K562 (cell line): ENCODE data around the gene DNMT3A. TPM values are rescaled to one million over a fixed set of nuclear protein-coding genes. Genes with fewer than 3 reads are reported as not detected.

Experiments used
- ATAC-seq: fragments of 200-7000 bp; cut with Tn5 transposase; 3 replicates; pipeline ENCODE4 v1.9.1; 2020; ENCODE audit warnings: moderate library complexity
- BruUV-seq: library from RNA; stranded (reverse); fragments of 400-500 nt; replicated peaks from 2 replicates; lab custom pipeline; 2021; lab: Mats Ljungman, UMichigan
- CTCF ChIA-PET: fragments of 300-600 bp; formaldehyde crosslinking; extraction: SDS; loops from one replicate; lab custom pipeline; 2021; ENCODE audit warnings: low intra/inter-chr PET ratio; lab: Yijun Ruan, JAX
- POLR2A ChIA-PET: fragments of 300-600, 350-650 bp; sonication (Branson Sonifier 250); formaldehyde crosslinking; extraction: SDS; loops from one replicate; lab custom pipeline; 2021; ENCODE audit warnings: antibody characterized with exemption, inconsistent platforms; lab: Yijun Ruan, JAX
- DNase-seq, 4 experiments: peaks; one replicate each; pipeline versions ENCODE4 v3.0.0 to v3.0.0-alpha.2; 2011 to 2018; ENCODE audit warnings: low spot score in 3 of 4, mixed read lengths in 3 of 4; ENCODE audit errors: extremely low read depth in 1 of 4
- FAIRE-seq: peaks from 2 replicates; lab custom pipeline; 2011; peaks lifted over from hg19 to GRCh38; lab: Jason Lieb, UNC
- H2AFZ ChIP-seq: 2 replicates; pipeline ENCODE4 v1.6.0; 2011; ENCODE audit warnings: low read depth, low read length, control low read depth, inconsistent platforms
- H3K27ac ChIP-seq: fragments of 200-600 bp; 3 replicates; pipeline ENCODE4 v1.8.0; 2011; ENCODE audit warnings: low read depth, mild to moderate bottlenecking, control low read depth, inconsistent platforms, low read length, moderate library complexity, mixed read lengths; ENCODE audit errors: extremely low read depth
- H3K27me3 ChIP-seq, 2 experiments: fragments of 300-600 bp in 1 of 2; 2 replicates in 1 of 2; 3 replicates in 1 of 2; pipeline versions ENCODE4 v1.6.0 to v1.8.0; 2011; ENCODE audit warnings: inconsistent platforms in 2 of 2, low read length in 2 of 2, mild to moderate bottlenecking in 1 of 2, mixed read lengths in 1 of 2, moderate library complexity in 1 of 2; ENCODE audit not compliant: control insufficient read depth in 2 of 2, insufficient read depth in 2 of 2
- H3K36me3 ChIP-seq: fragments of 300-600 bp; 3 replicates; pipeline ENCODE4 v1.8.0; 2011; ENCODE audit warnings: mild to moderate bottlenecking, low read length, inconsistent platforms; ENCODE audit not compliant: control insufficient read depth, insufficient read depth
- H3K4me1 ChIP-seq, 2 experiments: fragments of 200-600 bp in 1 of 2; replicated peaks in 1 of 2; 2 replicates in 1 of 2; 3 replicates in 1 of 2; pipeline versions ENCODE4 v1.5.1 to v1.8.0; 2011; ENCODE audit warnings: inconsistent platforms in 2 of 2, low read length in 2 of 2, mild to moderate bottlenecking in 1 of 2, mixed read lengths in 1 of 2, moderate library complexity in 1 of 2; ENCODE audit not compliant: control insufficient read depth in 2 of 2, insufficient read depth in 2 of 2
- H3K4me2 ChIP-seq: 2 replicates; pipeline ENCODE4 v1.6.1; 2011; ENCODE audit warnings: low read length, control low read depth, inconsistent platforms, mixed read lengths; ENCODE audit not compliant: insufficient read depth
- H3K4me3 ChIP-seq: fragments of 200-600 bp; sonication (generic), shearing (Covaris generic); 2 replicates; pipeline ENCODE4 v1.5.1; 2016; ENCODE audit warnings: control low read depth, inconsistent platforms
- H3K79me2 ChIP-seq: fragments of 200-600 bp; 3 replicates; pipeline ENCODE4 v1.8.0; 2011; ENCODE audit warnings: low read length, inconsistent platforms; ENCODE audit not compliant: control insufficient read depth, insufficient read depth
- H3K9ac ChIP-seq, 2 experiments: 2 replicates each; pipeline versions ENCODE4 v1.6.0 to v1.6.1; 2011; ENCODE audit warnings: low read depth in 2 of 2, low read length in 2 of 2, control low read depth in 1 of 2, inconsistent platforms in 1 of 2, mild to moderate bottlenecking in 1 of 2, mixed read lengths in 1 of 2; ENCODE audit not compliant: insufficient read depth in 1 of 2
- H3K9me1 ChIP-seq: one replicate; pipeline ENCODE4 v1.6.0; 2011; ENCODE audit warnings: inconsistent platforms, mild to moderate bottlenecking, low read length, moderate library complexity; ENCODE audit not compliant: control insufficient read depth, insufficient read depth
- H3K9me3 ChIP-seq: replicated peaks from 2 replicates; pipeline ENCODE4 v1.5.1; 2011; ENCODE audit warnings: low read depth, low read length, inconsistent platforms; ENCODE audit not compliant: control insufficient read depth, insufficient read depth
- H4K20me1 ChIP-seq: replicated peaks from 2 replicates; pipeline ENCODE4 v1.6.1; 2011; ENCODE audit warnings: low read length, inconsistent platforms, mixed read lengths; ENCODE audit not compliant: control insufficient read depth, insufficient read depth
- ARID2 ChIP-seq: fragments of 450-650 bp; IDR thresholded peaks from 2 replicates; pipeline ENCODE4 v1.6.1; 2017; ENCODE audit warnings: antibody characterized with exemption, mild to moderate bottlenecking
- CREB1 ChIP-seq, 2 experiments: sonication (generic) in 1 of 2; formaldehyde crosslinking in 1 of 2; IDR thresholded peaks; 2 replicates each; pipeline versions ENCODE4 v1.6.1 to v1.8.0; 2012 to 2022; ENCODE audit warnings: inconsistent platforms in 1 of 2, mild to moderate bottlenecking in 1 of 2, missing genetic modification reagents in 1 of 2, moderate library complexity in 1 of 2
- EHMT2 ChIP-seq: fragments of 450-650 bp; IDR thresholded peaks from 2 replicates; pipeline ENCODE4 v1.6.1; 2018; ENCODE audit warnings: antibody characterized with exemption
- ETV5 ChIP-seq: sonication (generic); formaldehyde crosslinking; IDR thresholded peaks from 2 replicates; pipeline ENCODE4 v1.4.0; 2020; ENCODE audit warnings: low read depth, mild to moderate bottlenecking, missing genetic modification reagents
- HNRNPK ChIP-seq: fragments of 200-400 bp; formaldehyde crosslinking; IDR thresholded peaks from one replicate; pipeline ENCODE4 v1.6.1; 2018; ENCODE audit warnings: mild to moderate bottlenecking, low read depth, low read length; ENCODE audit not compliant: poor library complexity, severe bottlenecking
- MIER1 ChIP-seq: fragments of 450-650 bp; IDR thresholded peaks from 2 replicates; pipeline ENCODE4 v1.6.1; 2016; ENCODE audit warnings: antibody characterized with exemption, mild to moderate bottlenecking, low read depth
- SMAD3 ChIP-seq: fragments of 450-650 bp; formaldehyde crosslinking; conservative IDR thresholded peaks from 2 replicates; pipeline ENCODE4 v1.4.0; 2020; ENCODE audit warnings: mild to moderate bottlenecking
- ZC3H4 ChIP-seq: sonication (generic); formaldehyde crosslinking; IDR thresholded peaks from 2 replicates; pipeline ENCODE4 v1.9.0; 2021; ENCODE audit warnings: missing genetic modification reagents, borderline replicate concordance
- ZNF239 ChIP-seq: fragments of 250-450 bp; sonication (Bioruptor Pico); IDR thresholded peaks from 2 replicates; pipeline ENCODE4 v1.4.0; 2020; ENCODE audit warnings: mild to moderate bottlenecking
- WGBS: fragments of 100-300 bp; shearing (Covaris generic); methylation state at CpG from one replicate; pipeline ENCODE4 v1.1.6; 2016; ENCODE audit warnings: low coverage, mixed read lengths; ENCODE audit not compliant: insufficient coverage; ENCODE audit errors: missing lambda C conversion rate; 5-methylcytosine and 5-hydroxymethylcytosine counted together
- in situ Hi-C: fragments of 300-500 bp; cut with MboI; formaldehyde crosslinking; loops from 4 replicates; pipeline ENCODE4 v1.15.0; 2018; ENCODE audit warnings: inconsistent platforms, mixed read lengths
- intact Hi-C: fragments of 100-400 bp; cut with micrococcal nuclease; formaldehyde crosslinking; loops from 2 replicates; pipeline ENCODE4 v1.14.2; 2022
- polyA plus RNA-seq, 8 experiments: library from polyadenylated mRNA; depleted of rRNA in 4 of 8; stranded (reverse) in 5 of 8; unstranded in 3 of 8; fragments of >200 nt; fragmentation: Nextera tagmentation in 2 of 8; fragmentation: Illumina TruSeq in 1 of 8; extraction: Ambion mirVana in 2 of 8; extraction: Trizol in 1 of 8; gene quantifications; 2 replicates each; pipeline versions ENCODE4 v1.2.1 to v1.2.3, GENCODE V29; 2011 to 2014; ENCODE audit warnings: inconsistent platforms in 1 of 8, missing spikeins in 1 of 8
- total RNA-seq, 7 experiments: library from RNA; depleted of rRNA in 6 of 7; stranded (reverse); fragments of >200 nt in 6 of 7; fragmentation: Illumina TruSeq in 2 of 7; extraction: Trizol in 2 of 7; gene quantifications; 2 replicates each; pipeline versions ENCODE4 v1.2.1 to v1.2.3, GENCODE V29; 2011 to 2021; ENCODE audit warnings: low replicate concordance in 1 of 7
- TF ChIP-seq, protein P1 (sequence below): fragments of 250-450 bp; sonication (Bioruptor Pico); IDR thresholded peaks from 2 replicates; pipeline ENCODE4 v1.5.0; 2022; ENCODE audit warnings: mild to moderate bottlenecking

The DNMT3A gene
- total and polyA plus RNA-seq, 9 of the 15 experiments (the other 6 are each of a cell fraction or from before 2014, with no cell fraction given): 3.0 to 16.0 (median 6.1) TPM

DNA sequence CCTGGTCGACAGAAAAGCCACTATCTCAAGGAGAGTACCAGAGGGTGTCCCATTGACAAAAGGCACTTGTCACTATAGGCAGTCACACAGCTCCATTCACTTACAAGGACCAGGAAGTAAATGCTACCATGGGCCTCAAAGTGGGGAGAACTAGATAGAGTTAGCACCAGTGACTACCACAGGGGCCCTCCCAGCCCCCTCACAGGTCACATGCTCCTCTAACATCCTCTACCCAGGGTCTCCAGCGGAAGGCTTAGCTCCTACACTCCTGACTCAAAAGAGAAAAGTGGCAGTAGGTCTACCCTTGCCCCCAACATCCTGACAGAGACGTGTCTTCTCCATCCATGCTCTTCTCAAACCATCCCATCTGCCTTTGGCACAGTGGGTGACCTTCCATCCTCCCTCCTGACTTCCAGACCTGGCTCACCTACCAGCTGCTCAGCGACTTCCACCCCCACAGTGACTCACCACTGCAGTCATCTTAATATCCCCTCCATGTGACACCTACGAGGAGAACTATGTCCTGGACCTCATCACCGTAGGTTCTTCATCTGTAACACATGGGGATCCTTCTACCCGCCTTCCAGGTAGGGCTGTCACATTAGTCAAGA is 5.6 kb upstream of the DNMT3A start (continued):
- TF ChIP-seq, protein P1, sequence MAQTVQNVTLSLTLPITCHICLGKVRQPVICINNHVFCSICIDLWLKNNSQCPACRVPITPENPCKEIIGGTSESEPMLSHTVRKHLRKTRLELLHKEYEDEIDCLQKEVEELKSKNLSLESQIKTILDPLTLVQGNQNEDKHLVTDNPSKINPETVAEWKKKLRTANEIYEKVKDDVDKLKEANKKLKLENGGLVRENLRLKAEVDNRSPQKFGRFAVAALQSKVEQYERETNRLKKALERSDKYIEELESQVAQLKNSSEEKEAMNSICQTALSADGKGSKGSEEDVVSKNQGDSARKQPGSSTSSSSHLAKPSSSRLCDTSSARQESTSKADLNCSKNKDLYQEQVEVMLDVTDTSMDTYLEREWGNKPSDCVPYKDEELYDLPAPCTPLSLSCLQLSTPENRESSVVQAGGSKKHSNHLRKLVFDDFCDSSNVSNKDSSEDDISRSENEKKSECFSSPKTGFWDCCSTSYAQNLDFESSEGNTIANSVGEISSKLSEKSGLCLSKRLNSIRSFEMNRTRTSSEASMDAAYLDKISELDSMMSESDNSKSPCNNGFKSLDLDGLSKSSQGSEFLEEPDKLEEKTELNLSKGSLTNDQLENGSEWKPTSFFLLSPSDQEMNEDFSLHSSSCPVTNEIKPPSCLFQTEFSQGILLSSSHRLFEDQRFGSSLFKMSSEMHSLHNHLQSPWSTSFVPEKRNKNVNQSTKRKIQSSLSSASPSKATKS: no peak

DNA sequence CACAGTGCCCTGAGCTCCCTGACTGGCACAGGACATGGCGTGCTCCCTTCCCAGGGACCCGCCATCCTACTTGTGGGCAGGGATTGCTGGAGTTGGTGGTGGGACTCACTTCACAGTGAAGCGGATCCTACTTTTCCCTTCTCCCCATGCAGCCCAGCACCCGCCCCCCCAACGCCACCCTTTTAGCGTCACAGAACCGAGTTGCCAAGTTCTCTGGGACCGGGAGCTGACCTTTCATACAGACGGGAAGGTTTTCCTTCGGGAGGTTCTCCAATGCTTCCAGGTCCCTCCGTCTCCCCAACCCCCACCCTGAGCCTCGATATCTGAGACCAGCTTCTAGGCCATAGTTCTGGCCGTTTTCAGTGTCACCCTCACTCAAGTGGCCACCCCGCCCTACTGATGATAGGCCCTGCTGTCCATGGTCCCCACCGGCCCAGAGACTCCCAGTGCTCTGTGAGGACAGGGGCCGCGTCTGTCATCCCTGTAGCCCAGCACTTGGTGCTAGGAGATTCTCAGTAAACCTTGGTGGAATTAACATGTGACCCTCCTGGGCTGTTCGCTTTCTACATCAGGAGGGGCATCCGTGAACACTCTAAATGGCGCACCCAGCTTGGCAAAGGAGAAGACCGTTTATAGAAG is 1.6 kb upstream of the DNMT3A start:
- H3K36me3 ChIP-seq: no peaks in the 10 kb centered on the region
- ATAC-seq (no peak), FAIRE-seq (no peak), DNase-seq (no peak)
- H3K79me2 ChIP-seq: no peaks in the 10 kb centered on the region
- H4K20me1 ChIP-seq: peaks cover 15% of the 10 kb centered on the region
- H3K4me1 ChIP-seq: peaks cover 0 to 27% of the 10 kb centered on the region in 2 experiments; a peak in 4 of 5 replicates
- 16% methylated on average over 20 of the region's 21 CpGs for WGBS
- in situ Hi-C loops (no loop called here), intact Hi-C loops (no loop called here)
- POLR2A ChIA-PET: interaction anchor here (1.0 kb wide), 1 partner anchor 8 kb away, joined by 3 read pairs; no protein-coding TSS in a partner anchor
- no peaks in the 10 kb centered on the region for H3K9me1 ChIP-seq
- BruUV-seq: no TSS peak
- H3K9ac ChIP-seq: no peak overlapping the region
- H2AFZ ChIP-seq: no peak overlapping the region
- H3K27me3 ChIP-seq: peaks cover 25 to 56% of the 10 kb centered on the region in 2 experiments
- H3K27ac ChIP-seq: no peak overlapping the region
- no peaks in the 10 kb centered on the region for H3K9me3 ChIP-seq
- CTCF ChIA-PET: interaction anchor here (0.7 kb wide), 1 partner anchor 179 kb away, joined by 4 read pairs; no protein-coding TSS in a partner anchor
- no peak overlapping the region for H3K4me2 ChIP-seq
- no peak overlapping the region for H3K4me3 ChIP-seq
- peak; percentile 59; the same call in 1 of the 2 replicates for TF ChIP-seq EHMT2
- no peak for TF ChIP-seq HNRNPK
- TF ChIP-seq ZC3H4 (CRISPR knock-in tag): no peak
- TF ChIP-seq ARID2: no peak
- no peak for TF ChIP-seq ZNF239 (CRISPR knock-in tag)
- TF ChIP-seq CREB1 (IDR thresholded peaks at IDR 0.05): no peak
- TF ChIP-seq CREB1 (CRISPR knock-in tag; IDR thresholded peaks at IDR 0.05): no peak
- no peak for TF ChIP-seq ETV5 (CRISPR knock-in tag)
- TF ChIP-seq MIER1: peak; percentile 74; the same call in 1 of the 2 replicates
- no peak for TF ChIP-seq SMAD3 (CRISPR knock-in tag)
